ENCODE measurements around the gene TP63.

The TP63 gene

GRCh38 chr3:189845069-189845468 lies 213.9 kb downstream of the TP63 start:
- no peak overlapping the region for H2BK15ac ChIP-seq (ENCODE audit: low read depth, poor library complexity, severe bottlenecking)
- H3K23ac ChIP-seq (ENCODE audit: low read length in 2 of 2): no peak overlapping the region
- H3K4me1 ChIP-seq (ENCODE audit: control insufficient read depth, insufficient read depth, low read depth, low read length): peaks cover 4% of the 10 kb centered on the region
- no peaks in the 10 kb centered on the region for H3K79me1 ChIP-seq (replicated peaks; ENCODE audit: low read length, poor library complexity, severe bottlenecking)
- no peak overlapping the region for H3K18ac ChIP-seq (ENCODE audit: low read depth in 1 of 2, low read length in 2 of 2)
- no peak for DNase-seq
- H2BK120ac ChIP-seq (ENCODE audit: low read depth, low read length): no peak overlapping the region
- H2AFZ ChIP-seq (ENCODE audit: low read depth, low read length): no peak overlapping the region
- H3K4ac ChIP-seq (ENCODE audit: low read depth in 1 of 2, low read length in 2 of 2): no peak overlapping the region
- no peak overlapping the region for H4K8ac ChIP-seq (ENCODE audit: low read length)
- H3K36me3 ChIP-seq (ENCODE audit: control insufficient read depth in 1 of 2, insufficient read depth in 2 of 2, low read depth in 1 of 2, low read length in 2 of 2): no peaks in the 10 kb centered on the region
- H2AK5ac ChIP-seq (ENCODE audit: low read length, severe bottlenecking): no peak overlapping the region
- 40% methylated on average over 1 of the region's 3 CpGs for WGBS
- H2BK5ac ChIP-seq (ENCODE audit: low read depth, low read length, poor library complexity, severe bottlenecking): no peak overlapping the region
- H3K4me2 ChIP-seq (ENCODE audit: low read length, poor library complexity, severe bottlenecking): no peak overlapping the region
- H3K9me3 ChIP-seq (ENCODE audit: control insufficient read depth, low read length): no peaks in the 10 kb centered on the region
- no peak overlapping the region for H4K91ac ChIP-seq (ENCODE audit: low read length)
- no peaks in the 10 kb centered on the region for H3K27me3 ChIP-seq (ENCODE audit: control insufficient read depth in 1 of 2, insufficient read depth in 1 of 2, low read length in 2 of 2)
- H3K14ac ChIP-seq (ENCODE audit: low read length in 2 of 2): no peak overlapping the region
- H3K27ac ChIP-seq (ENCODE audit: low read length, poor library complexity, severe bottlenecking): no peak overlapping the region
- no peak overlapping the region for H2BK12ac ChIP-seq (ENCODE audit: low read length in 2 of 2)
- no peak overlapping the region for H3K4me3 ChIP-seq (ENCODE audit: insufficient read depth in 1 of 2, low read depth in 1 of 2, low read length in 2 of 2)
- no peak overlapping the region for H3K9ac ChIP-seq (ENCODE audit: low read length)

- Histone ChIP-seq H3K4me3 (ENCODE audit: insufficient read depth in 1 of 2, low read depth in 1 of 2, low read length in 2 of 2) (no peak overlapping the region), H3K9me3 (ENCODE audit: control insufficient read depth, low read length) (no peaks in the 10 kb centered on the region), H3K4me2 (ENCODE audit: low read length, poor library complexity, severe bottlenecking) (no peak overlapping the region), H4K8ac (ENCODE audit: low read length) (no peak overlapping the region), H3K36me3 (ENCODE audit: control insufficient read depth in 1 of 2, insufficient read depth in 2 of 2, low read depth in 1 of 2, low read length in 2 of 2) (no peaks in the 10 kb centered on the region), H3K27ac (ENCODE audit: low read length, poor library complexity, severe bottlenecking) (no peak overlapping the region), H3K23ac (ENCODE audit: low read length in 2 of 2) (no peak overlapping the region), H3K27me3 (ENCODE audit: control insufficient read depth in 1 of 2, insufficient read depth in 1 of 2, low read length in 2 of 2) (no peaks in the 10 kb centered on the region), H3K4ac (ENCODE audit: low read depth in 1 of 2, low read length in 2 of 2) (no peak overlapping the region), H2BK15ac (ENCODE audit: low read depth, poor library complexity, severe bottlenecking) (no peak overlapping the region), H3K79me1 (replicated peaks; ENCODE audit: low read length, poor library complexity, severe bottlenecking) (no peaks in the 10 kb centered on the region), H3K18ac (ENCODE audit: low read depth in 1 of 2, low read length in 2 of 2) (no peak overlapping the region), H3K4me1 (ENCODE audit: control insufficient read depth, insufficient read depth, low read depth, low read length) (no peaks in the 10 kb centered on the region), H2AK5ac (ENCODE audit: low read length, severe bottlenecking) (no peak overlapping the region), H3K9ac (ENCODE audit: low read length) (no peak overlapping the region), H2BK120ac (ENCODE audit: low read depth, low read length) (no peak overlapping the region), H4K91ac (ENCODE audit: low read length) (no peak overlapping the region), H3K14ac (ENCODE audit: low read length in 2 of 2) (no peak overlapping the region), H2BK5ac (ENCODE audit: low read depth, low read length, poor library complexity, severe bottlenecking) (no peak overlapping the region), H2AFZ (ENCODE audit: low read depth, low read length) (no peak overlapping the region), H2BK12ac (ENCODE audit: low read length in 2 of 2) (no peak overlapping the region)
- no CpG with 5 or more reads among the region's 1 CpG for WGBS
- DNase-seq: no peak
These were observed 217.3 kb downstream of the TP63 start for GRCh38 chr3:189848395-189849040.

- Histone ChIP-seq H3K4me1 (ENCODE audit: control insufficient read depth, insufficient read depth, low read depth, low read length) (no peaks in the 10 kb centered on the region), H3K9ac (ENCODE audit: low read length) (no peak overlapping the region), H3K4me3 (ENCODE audit: insufficient read depth in 1 of 2, low read depth in 1 of 2, low read length in 2 of 2) (no peak overlapping the region), H4K91ac (ENCODE audit: low read length) (no peak overlapping the region), H3K27ac (ENCODE audit: low read length, poor library complexity, severe bottlenecking) (no peak overlapping the region), H2BK120ac (ENCODE audit: low read depth, low read length) (no peak overlapping the region), H3K27me3 (ENCODE audit: control insufficient read depth in 1 of 2, insufficient read depth in 1 of 2, low read length in 2 of 2) (no peaks in the 10 kb centered on the region), H3K4me2 (ENCODE audit: low read length, poor library complexity, severe bottlenecking) (no peak overlapping the region), H2BK15ac (ENCODE audit: low read depth, poor library complexity, severe bottlenecking) (no peak overlapping the region), H3K79me1 (replicated peaks; ENCODE audit: low read length, poor library complexity, severe bottlenecking) (no peaks in the 10 kb centered on the region), H2BK5ac (ENCODE audit: low read depth, low read length, poor library complexity, severe bottlenecking) (no peak overlapping the region), H4K8ac (ENCODE audit: low read length) (no peak overlapping the region), H3K14ac (ENCODE audit: low read length in 2 of 2) (no peak overlapping the region), H3K36me3 (ENCODE audit: control insufficient read depth in 1 of 2, insufficient read depth in 2 of 2, low read depth in 1 of 2, low read length in 2 of 2) (no peaks in the 10 kb centered on the region), H3K18ac (ENCODE audit: low read depth in 1 of 2, low read length in 2 of 2) (no peak overlapping the region), H2AK5ac (ENCODE audit: low read length, severe bottlenecking) (no peak overlapping the region), H3K23ac (ENCODE audit: low read length in 2 of 2) (no peak overlapping the region), H2AFZ (ENCODE audit: low read depth, low read length) (no peak overlapping the region), H3K4ac (ENCODE audit: low read depth in 1 of 2, low read length in 2 of 2) (no peak overlapping the region), H3K9me3 (ENCODE audit: control insufficient read depth, low read length) (no peaks in the 10 kb centered on the region), H2BK12ac (ENCODE audit: low read length in 2 of 2) (no peak overlapping the region)
- DNase-seq: no peak
- whole genome bisulfite sequencing: 89% methylated on average over 2 of the region's 2 CpGs
These were observed 218.1 kb downstream of the TP63 start for GRCh38 chr3:189849262-189849661.

DNA sequence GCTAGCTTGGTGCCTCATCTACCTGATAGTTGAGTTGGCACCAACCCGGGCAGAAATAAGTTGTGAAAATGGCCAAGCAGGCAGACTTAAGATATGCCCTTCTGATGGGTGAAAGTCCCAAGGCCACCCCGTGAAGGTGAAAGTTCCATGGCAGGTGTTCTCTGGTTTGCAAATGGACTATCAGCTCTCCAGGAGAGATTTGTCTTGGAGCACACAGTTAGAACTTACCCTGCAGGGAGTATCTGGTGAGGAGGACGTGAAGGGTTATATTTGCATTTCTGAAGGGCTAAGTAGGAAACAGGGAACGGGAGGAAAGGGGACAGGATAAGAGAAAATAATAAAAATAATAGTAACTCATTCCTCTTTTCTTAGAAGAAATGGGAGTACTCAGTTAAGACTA lies 220.5 kb downstream of the TP63 start:
- 54% methylated on average over 2 of the region's 4 CpGs for WGBS

More for the DNA sequence above, 220.5 kb downstream of the TP63 start:
- H3K18ac ChIP-seq (ENCODE audit: low read depth in 1 of 2, low read length in 2 of 2): no peak overlapping the region
- no peaks in the 10 kb centered on the region for H3K27me3 ChIP-seq (ENCODE audit: control insufficient read depth in 1 of 2, insufficient read depth in 1 of 2, low read length in 2 of 2)
- no peak overlapping the region for H3K23ac ChIP-seq (ENCODE audit: low read length in 2 of 2)
- no peak overlapping the region for H2BK120ac ChIP-seq (ENCODE audit: low read depth, low read length)
- H2BK5ac ChIP-seq (ENCODE audit: low read depth, low read length, poor library complexity, severe bottlenecking): no peak overlapping the region
- H2BK15ac ChIP-seq (ENCODE audit: low read depth, poor library complexity, severe bottlenecking): no peak overlapping the region
- no peak overlapping the region for H3K14ac ChIP-seq (ENCODE audit: low read length in 2 of 2)
- no peak overlapping the region for H3K4me2 ChIP-seq (ENCODE audit: low read length, poor library complexity, severe bottlenecking)
- no peak overlapping the region for H3K4ac ChIP-seq (ENCODE audit: low read depth in 1 of 2, low read length in 2 of 2)
- H3K79me1 ChIP-seq (replicated peaks; ENCODE audit: low read length, poor library complexity, severe bottlenecking): no peaks in the 10 kb centered on the region
- H2AK5ac ChIP-seq (ENCODE audit: low read length, severe bottlenecking): no peak overlapping the region
- H4K91ac ChIP-seq (ENCODE audit: low read length): no peak overlapping the region
- H3K4me1 ChIP-seq (ENCODE audit: control insufficient read depth, insufficient read depth, low read depth, low read length): no peaks in the 10 kb centered on the region
- no peak overlapping the region for H3K9ac ChIP-seq (ENCODE audit: low read length)
- no peak overlapping the region for H3K27ac ChIP-seq (ENCODE audit: low read length, poor library complexity, severe bottlenecking)
- no peaks in the 10 kb centered on the region for H3K36me3 ChIP-seq (ENCODE audit: control insufficient read depth in 1 of 2, insufficient read depth in 2 of 2, low read depth in 1 of 2, low read length in 2 of 2)
- H2BK12ac ChIP-seq (ENCODE audit: low read length in 2 of 2): no peak overlapping the region
- no peak overlapping the region for H4K8ac ChIP-seq (ENCODE audit: low read length)
- no peaks in the 10 kb centered on the region for H3K9me3 ChIP-seq (ENCODE audit: control insufficient read depth, low read length)
- no peak for DNase-seq
- H2AFZ ChIP-seq (ENCODE audit: low read depth, low read length): no peak overlapping the region
- H3K4me3 ChIP-seq (ENCODE audit: insufficient read depth in 1 of 2, low read depth in 1 of 2, low read length in 2 of 2): no peak overlapping the region
